ENCODE measurements around the gene PDZD2.
"Not testable (repeated sequence)": the region's sequence is repeated elsewhere in the genome, so short reads cannot be mapped to it uniquely, and the experiment has no call there.

The PDZD2 gene

DNA sequence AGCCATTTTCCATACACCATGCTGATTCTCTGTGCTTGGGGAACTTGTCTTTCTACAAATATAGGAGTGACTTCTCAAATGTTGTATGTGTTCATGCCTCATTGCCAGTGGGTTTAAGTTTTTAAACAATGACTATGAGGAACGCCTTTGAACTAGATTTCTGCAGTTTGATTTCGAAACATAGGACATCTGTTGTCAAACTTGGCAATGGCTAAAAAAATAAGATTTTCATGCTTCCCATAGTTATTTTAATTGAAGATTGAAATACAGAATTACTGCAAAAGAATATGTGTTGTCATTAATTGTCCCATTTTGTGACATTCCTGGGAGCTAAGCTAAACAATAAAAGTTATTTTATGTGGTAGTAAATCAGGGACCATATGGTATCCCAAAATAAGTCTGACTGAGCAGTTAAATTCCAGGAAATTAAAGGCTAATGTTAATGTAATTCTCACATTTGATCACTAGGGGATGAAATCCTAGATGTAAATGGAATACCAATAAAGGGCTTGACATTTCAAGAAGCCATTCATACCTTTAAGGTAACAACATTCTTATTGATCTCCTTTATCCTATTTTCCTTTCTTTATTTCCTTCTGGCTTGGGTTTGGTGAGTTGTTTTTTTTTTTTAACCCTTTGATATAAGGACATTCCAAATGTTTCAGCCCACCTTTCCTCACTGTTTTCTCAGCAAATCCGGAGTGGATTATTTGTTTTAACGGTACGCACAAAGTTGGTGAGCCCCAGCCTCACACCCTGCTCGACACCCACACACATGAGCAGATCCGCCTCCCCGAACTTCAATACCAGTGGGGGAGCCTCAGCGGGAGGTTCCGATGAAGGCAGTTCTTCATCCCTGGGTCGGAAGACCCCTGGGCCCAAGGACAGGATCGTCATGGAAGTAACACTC is 418.5 kb downstream of the PDZD2 start:
- no peak for DNase-seq

DNA sequence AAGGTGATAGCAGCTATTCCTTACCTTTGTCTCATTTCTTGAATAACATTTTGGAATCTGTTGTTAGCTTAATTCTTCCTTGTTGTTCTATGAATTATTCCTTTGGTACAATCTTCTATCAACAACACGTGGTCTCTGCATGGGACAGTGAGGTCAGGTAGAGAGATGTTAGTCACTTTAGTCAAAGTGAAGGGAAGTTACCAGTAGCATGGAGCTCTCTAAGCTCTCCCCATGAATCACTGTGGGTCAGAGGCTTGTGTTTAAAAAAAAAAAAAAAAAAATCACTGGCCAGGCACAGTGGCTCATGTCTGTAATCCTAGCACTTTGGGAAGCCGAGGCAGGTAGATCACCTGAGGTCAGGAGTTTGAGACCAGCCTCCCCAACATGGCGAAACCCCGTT is 419.2 kb downstream of the PDZD2 start:
- DNase-seq, result no peak

DNA sequence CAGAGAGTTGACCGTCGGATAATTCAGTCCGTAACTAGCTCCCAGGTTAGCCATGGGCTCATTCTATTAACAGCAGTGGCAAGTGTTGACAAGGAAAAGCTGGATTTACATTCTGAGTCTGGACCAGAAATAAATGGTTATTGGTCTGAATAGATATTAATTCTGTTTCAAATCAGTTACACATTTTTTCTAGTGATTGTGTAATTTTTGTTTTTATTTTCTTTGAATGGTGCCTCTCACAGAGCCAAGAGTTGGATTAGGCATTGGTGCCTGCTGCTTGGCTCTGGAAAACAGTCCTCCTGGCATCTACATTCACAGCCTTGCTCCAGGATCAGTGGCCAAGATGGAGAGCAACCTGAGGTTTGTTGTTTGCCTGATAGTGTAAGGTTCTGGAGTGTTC is 420.1 kb downstream of the PDZD2 start:
- no peak for DNase-seq

DNA sequence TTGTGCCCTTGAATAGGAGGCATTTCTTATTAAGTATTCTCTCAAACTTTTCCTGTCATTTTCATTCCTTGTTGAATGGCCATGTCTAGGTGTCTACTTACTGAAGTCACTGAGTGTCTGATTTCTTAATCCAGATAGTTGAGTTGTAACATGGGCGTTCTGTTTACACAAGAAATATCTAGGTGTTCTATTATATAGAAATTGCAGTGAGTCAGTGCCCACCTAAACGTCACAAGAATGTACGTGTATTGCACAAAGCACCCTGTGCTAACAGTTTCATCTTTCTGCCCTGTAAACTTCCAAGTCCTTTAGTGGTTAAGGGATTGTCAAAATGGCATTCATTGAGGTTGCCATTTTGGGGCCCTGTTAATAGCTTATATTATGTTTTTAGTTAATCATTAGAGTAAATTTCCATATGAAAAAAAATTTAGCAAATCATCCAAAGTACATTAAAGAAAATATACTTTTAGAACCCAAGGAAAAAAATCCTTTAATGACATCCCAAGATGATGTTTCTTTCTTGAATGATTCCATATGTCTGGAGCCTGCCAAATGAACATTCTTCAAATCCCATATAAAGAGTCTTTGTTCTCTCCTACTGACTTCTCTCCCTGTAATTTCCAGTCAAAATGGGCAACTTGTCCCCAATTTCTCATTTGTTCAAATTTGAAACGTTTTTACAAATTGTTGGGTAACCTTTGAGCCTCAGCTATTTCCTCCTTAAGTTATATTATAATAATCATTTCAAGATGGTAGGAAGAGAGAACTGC is 421.0 kb downstream of the PDZD2 start:
- DNase-seq, result no peak

DNA sequence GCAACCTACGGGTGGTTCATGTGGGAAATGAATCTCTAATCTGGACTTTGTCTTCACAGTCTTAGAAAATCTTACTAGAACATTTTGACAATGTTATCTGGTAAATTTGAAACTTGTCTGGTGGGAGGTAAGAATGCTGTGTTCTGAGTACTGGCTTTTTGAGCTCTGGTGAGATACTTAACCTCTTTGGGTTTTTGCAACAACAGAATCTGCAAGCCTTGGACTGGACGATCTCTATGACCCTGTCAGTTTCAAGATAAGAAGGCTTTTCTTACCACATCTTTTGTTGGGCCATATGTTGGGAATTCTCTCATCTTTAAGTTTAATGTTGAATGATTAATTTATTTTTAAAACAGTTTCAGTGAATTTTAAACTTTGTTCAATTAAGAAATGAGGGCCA is 422.3 kb downstream of the PDZD2 start:
- no peak for DNase-seq

DNA sequence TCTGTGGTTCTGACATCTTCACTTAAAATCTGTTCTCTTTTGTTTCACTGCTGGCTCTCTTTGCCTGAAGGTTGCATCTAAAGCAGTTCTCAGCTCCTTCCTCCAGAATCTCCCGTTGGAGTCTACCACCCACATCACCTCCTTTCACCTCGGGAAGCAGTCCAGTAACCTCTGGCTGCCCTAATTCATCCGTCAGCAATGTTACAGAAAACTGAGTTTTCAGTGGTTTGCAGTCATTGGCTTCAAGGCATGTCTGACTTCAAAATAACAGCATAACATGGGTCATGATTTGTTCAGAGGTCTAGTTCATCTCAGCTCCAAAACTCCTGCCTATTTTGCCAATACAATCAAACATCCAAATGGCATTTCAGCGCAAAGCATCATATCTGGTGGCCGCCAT is 427.5 kb downstream of the PDZD2 start:
- DNase-seq, result no peak

DNA sequence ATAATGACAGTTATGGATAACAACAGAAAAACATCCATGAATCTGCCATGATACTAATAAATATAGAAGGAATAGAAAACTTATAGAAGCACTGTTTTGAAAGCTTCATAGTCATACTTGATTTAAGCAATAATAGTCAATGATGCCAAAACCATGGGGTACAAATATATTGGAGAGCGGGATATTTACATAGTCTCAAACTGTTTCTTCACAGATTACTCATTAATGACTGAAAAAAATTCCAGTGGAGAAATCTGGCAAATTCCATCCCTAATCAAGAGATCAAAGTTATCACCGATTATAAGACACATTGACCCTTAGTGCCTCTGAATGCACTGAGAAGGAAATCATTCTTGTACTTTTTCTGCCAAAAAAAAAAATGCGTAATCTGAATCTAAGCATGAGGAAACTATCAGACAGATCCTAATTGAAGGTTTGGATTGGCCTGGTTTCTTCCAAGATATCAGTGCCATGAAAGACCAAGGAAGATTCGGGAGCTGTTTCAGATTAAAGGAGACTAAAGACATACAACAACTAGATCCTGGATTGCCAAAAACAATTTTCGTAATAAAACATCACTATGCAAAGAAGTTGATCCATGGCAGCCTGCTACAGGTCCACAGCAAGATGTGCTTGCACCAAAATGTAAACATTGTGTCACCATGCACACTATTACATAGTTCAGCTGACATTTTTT is 429.0 kb downstream of the PDZD2 start:
- DNase-seq, result no peak

DNA sequence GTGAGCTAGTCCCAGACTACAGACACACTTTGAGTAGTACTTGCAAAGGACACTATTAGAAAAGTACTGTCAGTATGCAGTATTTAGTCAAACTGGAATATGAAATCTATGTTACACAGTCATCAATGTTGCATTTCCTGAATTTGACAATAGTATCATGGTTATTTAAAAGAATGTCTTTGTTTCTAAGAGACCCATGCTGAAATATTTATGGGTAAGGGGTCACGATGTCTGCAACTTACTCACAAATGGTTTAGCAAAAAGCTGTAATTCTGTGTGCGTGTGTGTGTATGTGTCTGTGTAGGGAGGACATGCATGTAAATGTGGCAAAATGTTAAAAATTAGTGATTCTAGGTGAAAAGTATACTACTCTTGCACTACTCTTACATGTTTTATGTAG is 429.6 kb downstream of the PDZD2 start:
- no peak for DNase-seq

DNA sequence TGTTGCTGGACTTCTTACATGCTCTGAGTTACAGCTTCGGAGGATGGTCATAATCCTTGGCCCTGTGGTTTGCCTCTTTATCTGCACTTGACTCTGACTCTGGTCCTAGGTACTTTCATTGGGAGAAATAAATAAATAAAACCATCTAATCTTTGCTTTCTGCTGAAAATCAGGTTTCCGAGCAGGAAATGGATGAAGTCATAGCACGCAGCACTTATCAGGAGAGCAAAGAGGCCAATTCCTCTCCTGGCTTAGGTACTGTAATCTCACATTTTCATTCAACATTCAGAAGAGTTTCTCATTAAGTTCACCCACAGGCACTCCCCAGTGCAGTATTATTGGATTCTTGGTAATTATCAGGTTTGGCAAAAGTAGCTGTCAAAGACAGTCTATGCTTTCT is 430.5 kb downstream of the PDZD2 start:
- no peak for DNase-seq

DNA sequence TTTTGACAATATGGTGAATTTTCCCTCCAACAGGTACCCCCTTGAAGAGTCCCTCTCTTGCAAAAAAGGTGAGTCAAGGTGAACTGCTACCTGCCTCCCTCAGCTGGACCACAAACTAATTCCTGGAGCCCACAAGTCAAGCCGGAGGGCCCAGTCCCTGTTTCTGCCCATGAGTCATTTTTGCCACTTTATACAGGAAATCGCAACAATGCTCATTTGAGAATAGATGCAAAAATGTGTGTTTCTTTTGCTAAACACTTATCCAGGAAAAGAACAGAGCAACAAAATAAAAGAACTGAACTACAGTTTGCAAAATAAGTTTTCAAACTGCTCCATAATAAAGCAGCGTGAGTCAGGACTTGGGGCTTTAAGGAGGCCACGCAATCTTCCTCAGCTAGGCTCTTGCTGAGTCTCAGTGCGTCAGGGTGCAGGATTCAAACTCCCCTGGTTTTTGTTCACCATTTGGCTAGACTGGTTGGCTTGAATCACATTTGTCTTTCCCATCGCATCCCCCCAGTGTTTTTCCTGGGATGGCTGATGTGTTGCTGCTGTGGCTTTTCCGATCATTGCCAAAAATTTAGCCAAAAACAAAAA is 432.5 kb downstream of the PDZD2 start:
- no peak for DNase-seq

DNA sequence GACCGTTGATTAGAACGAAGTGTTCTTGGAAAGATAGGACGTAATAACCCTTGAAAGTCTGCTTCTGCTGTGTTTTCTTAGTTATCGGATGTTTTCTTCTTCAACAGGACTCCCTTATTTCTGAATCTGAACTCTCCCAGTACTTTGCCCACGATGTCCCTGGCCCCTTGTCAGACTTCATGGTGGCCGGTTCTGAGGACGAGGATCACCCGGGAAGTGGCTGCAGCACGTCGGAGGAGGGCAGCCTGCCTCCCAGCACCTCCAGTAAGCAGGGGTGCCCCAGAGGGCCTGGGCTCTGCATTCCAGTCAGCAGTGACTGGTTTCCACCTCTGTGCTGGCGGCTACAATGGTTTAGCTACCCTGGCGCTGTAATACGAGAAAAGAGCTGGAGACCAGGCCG is 433.1 kb downstream of the PDZD2 start:
- DNase-seq, result no peak

DNA sequence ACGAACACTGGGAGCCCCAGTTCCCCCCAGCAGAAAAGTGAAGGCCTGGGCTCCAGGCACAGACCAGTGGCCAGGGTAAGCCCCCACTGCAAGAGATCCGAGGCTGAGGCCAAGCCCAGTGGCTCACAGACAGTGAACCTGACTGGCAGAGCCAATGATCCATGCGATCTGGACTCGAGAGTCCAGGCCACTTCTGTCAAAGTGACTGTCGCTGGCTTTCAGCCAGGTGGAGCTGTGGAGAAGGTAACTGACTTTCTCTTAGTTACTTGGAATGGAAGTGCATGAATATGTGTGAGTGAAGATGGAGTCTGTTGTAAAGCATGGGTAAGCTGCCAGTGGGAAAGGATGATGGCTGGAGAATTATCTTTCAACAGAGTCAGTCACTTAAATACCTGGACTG is 435.5 kb downstream of the PDZD2 start:
- no peak for DNase-seq

DNA sequence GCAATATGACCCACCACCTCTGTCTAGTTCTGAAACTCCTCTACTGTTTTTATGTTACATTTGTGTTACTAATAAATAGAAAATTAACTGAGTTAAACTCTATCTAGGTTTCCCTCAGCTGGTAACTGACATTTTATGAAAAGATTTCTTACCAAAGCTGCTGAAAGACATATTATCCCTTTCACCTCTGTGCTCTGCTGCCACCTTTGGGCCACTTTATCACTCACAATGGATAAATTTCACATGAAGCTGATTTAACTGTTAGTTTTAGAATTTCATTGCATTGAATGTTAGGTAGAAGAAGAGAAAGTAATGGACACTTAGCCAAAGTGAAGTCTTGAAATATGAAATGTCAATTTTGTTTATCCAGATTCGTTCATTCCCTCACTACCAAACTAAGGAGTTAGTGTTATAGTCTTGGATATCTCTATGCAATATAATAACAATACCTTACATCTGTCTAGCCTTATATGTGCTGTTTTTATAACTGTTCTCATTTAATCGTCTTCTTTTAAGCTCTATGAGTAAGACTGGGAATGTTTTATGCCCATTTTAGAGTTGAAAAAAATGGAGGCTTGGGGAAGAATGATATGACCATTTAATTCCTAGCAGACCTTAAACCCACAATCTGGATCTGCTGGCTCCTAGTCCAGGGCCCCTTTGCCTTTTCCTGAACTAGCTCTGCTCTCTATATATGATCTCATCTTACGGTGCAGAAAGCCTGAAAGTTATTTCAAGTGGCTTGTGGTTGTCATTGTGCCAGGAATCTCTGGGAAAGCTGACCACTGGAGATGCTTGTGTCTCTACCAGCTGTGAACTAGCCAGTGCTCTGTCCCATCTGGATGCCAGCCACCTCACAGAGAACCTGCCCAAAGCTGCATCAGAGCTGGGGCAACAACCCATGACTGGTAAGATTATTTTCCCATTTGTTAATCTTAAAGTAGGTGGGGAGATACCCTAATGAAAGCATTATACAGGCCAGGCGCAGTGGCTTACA is 438.1 kb downstream of the PDZD2 start:
- DNase-seq, result peak; percentile 37

DNA sequence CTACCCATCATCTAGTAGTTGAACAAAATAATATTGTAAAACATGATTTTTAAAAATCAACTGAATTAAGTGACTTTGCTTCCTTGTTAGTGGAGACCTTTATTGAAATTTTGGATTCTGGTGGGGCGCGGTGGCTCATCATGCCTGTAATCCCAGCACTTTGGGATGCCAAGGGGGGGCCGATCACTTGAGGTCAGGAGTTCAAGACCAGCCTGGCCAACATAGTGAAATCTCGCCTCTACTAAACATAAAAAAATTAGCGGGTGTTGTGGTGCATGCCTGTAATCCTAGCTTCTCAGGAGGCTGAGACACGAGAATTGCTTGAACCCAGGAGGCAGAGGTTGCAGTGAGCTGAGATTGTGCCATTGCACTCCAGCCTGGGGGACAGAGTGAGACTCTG is 439.9 kb downstream of the PDZD2 start:
- not testable (repeated sequence) for DNase-seq

DNA sequence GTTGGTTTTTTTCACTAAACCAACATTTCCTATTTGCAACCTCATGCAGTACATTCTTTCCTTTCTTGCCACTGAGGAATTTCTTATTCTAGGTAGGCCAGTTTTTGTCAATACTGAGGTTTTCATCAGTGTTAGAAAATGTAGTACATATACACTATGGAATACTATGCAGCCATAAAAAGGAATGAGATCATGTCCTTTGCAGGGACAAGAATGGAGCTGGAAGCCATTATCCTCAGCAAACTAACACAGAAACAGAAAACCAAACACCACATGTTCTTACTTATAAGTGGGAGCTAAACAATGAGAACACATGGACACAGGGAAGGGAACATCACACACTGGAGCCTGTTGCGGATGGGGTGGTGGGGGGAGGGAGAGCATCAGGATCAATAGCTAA is 441.6 kb downstream of the PDZD2 start:
- DNase-seq, result not testable (repeated sequence)

DNA sequence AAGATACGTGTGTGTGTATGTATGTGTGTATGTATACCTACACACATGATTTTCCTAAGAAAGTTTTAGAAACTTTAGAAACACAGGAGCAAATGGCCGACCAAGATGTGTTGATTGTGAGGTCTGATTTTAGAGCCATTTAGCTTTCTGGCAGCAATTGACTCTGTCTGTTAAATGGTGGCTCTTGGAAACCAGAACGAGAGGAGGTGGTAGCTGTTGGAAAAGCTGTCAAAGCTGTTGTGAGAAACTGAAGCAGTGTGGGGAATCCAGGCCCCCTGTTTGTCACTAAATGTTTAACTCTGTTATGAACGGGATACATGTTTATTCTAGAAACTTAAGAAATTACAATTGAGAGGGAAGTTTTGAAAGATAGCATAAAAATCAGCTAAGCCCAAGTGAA is 443.8 kb downstream of the PDZD2 start:
- no peak for DNase-seq

DNA sequence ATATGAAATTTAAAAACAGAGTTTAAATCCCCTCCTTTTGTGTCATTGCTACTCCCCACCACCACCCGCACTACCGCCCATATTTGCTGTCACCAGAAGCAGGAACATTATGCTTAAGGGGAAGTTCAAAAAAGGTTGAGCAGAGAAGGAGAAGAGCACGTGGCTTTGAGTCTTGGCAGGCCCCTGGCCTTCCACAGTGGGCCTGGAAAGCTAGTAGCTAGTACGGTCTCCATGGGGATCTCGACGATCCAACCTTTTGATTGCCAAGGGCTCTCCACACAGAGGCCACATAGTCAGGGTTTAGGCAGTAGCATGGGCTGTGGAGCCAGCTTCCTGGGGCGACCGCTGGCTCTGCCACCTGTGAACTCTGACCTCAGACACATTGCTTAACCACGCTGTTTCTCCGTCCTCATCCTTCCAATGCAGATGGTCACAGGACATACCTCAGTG is 445.1 kb downstream of the PDZD2 start:
- no peak for DNase-seq

DNA sequence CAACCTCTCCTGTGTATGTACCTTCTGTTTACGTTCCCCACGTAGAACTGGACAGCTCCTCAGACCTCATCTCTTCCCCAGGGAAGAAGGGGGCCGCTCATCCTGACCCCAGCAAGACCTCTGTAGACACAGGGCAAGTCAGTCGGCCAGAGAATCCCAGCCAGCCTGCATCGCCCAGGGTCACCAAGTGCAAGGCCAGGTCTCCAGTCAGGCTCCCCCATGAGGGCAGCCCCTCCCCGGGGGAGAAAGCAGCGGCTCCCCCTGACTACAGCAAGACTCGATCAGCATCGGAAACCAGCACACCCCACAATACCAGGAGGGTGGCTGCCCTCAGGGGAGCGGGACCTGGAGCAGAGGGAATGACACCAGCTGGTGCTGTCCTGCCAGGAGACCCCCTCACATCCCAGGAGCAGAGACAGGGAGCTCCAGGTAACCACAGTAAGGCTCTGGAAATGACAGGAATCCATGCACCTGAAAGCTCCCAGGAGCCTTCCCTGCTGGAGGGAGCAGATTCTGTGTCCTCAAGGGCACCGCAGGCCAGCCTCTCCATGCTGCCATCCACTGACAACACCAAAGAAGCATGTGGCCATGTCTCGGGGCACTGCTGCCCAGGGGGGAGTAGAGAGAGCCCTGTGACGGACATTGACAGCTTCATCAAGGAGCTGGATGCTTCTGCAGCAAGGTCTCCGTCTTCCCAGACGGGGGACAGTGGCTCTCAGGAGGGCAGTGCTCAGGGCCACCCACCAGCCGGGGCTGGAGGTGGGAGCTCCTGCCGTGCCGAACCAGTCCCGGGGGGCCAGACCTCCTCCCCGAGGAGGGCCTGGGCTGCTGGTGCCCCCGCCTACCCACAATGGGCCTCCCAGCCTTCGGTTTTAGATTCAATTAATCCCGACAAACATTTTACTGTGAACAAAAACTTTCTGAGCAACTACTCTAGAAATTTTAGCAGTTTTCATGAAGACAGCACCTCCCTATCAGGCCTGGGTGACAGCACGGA is 448.5 kb downstream of the PDZD2 start:
- DNase-seq, result no peak

DNA sequence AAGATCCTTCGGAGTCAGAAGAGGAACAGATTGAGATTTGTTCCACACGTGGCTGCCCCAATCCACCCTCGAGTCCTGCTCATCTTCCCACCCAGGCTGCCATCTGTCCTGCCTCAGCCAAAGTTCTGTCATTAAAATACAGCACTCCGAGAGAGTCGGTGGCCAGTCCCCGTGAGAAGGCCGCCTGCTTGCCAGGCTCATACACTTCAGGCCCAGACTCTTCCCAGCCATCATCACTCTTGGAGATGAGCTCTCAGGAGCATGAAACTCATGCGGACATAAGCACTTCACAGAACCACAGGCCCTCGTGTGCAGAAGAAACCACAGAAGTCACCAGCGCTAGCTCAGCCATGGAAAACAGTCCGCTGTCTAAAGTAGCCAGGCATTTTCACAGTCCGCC is 449.3 kb downstream of the PDZD2 start:
- no peak for DNase-seq

Data from CD4-positive, alpha-beta T cell treated with Interleukin-21 for 1 hour (primary cell).